CD14-positive monocyte (primary cell): Measurements from ENCODE around the gene KCNK6. TPM values are rescaled to one million over a fixed set of nuclear protein-coding genes. Genes with fewer than 3 reads are reported as not detected.

ENCODE experiments used
- DNase-seq, 3 donors: peaks; one replicate each; pipeline ENCODE4 v3.0.0-alpha.2; 2011 to 2022
- H2AFZ ChIP-seq: 2 replicates; pipeline ENCODE4 v1.6.0; 2012; ENCODE audit warnings: mild to moderate bottlenecking, low read depth, low read length, inconsistent platforms; ENCODE audit not compliant: insufficient read depth, poor library complexity, severe bottlenecking
- H3K27ac ChIP-seq, 2 donors: 1 replicate in 1 of 2; 2 replicates in 1 of 2; pipeline ENCODE4 v1.5.1; 2012 to 2013; ENCODE audit warnings: low read length in 2 of 2, control low read depth in 1 of 2, inconsistent platforms in 1 of 2, low read depth in 1 of 2, mild to moderate bottlenecking in 1 of 2
- H3K27me3 ChIP-seq, 2 donors: one replicate each; pipeline versions ENCODE4 v1.6.0 to v1.6.1; 2011 to 2013; ENCODE audit warnings: low read length in 2 of 2; ENCODE audit not compliant: control insufficient read depth in 2 of 2, insufficient read depth in 2 of 2
- H3K36me3 ChIP-seq, 2 donors: replicated peaks in 1 of 2; 1 replicate in 1 of 2; 2 replicates in 1 of 2; pipeline versions ENCODE4 v1.5.1 to v1.6.1; 2012 to 2013; ENCODE audit warnings: low read length in 2 of 2, control low read depth in 1 of 2, inconsistent platforms in 1 of 2, mild to moderate bottlenecking in 1 of 2; ENCODE audit not compliant: insufficient read depth in 2 of 2, control insufficient read depth in 1 of 2
- H3K4me1 ChIP-seq, 2 donors: 1 replicate in 1 of 2; 2 replicates in 1 of 2; pipeline versions ENCODE4 v1.5.1 to v1.6.1; 2012 to 2013; ENCODE audit warnings: low read length in 2 of 2, control low read depth in 1 of 2, inconsistent platforms in 1 of 2, mild to moderate bottlenecking in 1 of 2, moderate library complexity in 1 of 2; ENCODE audit not compliant: insufficient read depth in 2 of 2, control insufficient read depth in 1 of 2
- H3K4me2 ChIP-seq: replicated peaks from 2 replicates; pipeline ENCODE3; 2012; ENCODE audit warnings: low read length, moderate library complexity, mild to moderate bottlenecking; ENCODE audit not compliant: poor library complexity, severe bottlenecking; ENCODE audit errors: extremely low read depth
- H3K4me3 ChIP-seq, 3 experiments: fragments of 200-600 bp in 1 of 3; sonication (generic) in 1 of 3; replicated peaks in 1 of 3; 1 replicate in 2 of 3; 2 replicates in 1 of 3; pipeline ENCODE4 v1.5.1; 2011 to 2013; ENCODE audit warnings: low read length in 3 of 3, mild to moderate bottlenecking in 3 of 3, control low read depth in 2 of 3, low read depth in 2 of 3, inconsistent platforms in 1 of 3, moderate library complexity in 1 of 3
- H3K79me2 ChIP-seq: 2 replicates; pipeline ENCODE4 v1.6.0; 2012; ENCODE audit warnings: mild to moderate bottlenecking, control low read depth, inconsistent platforms, low read length, moderate library complexity; ENCODE audit not compliant: insufficient read depth
- H3K9ac ChIP-seq: 2 replicates; pipeline ENCODE4 v1.6.0; 2017; ENCODE audit warnings: low read length, mild to moderate bottlenecking; ENCODE audit not compliant: insufficient read depth, poor library complexity, severe bottlenecking
- H3K9me3 ChIP-seq, 2 donors: replicated peaks in 1 of 2; 1 replicate in 1 of 2; 2 replicates in 1 of 2; pipeline versions ENCODE4 v1.5.1 to v1.6.1; 2012 to 2013; ENCODE audit warnings: low read length in 2 of 2, control low read depth in 1 of 2; ENCODE audit not compliant: control insufficient read depth in 1 of 2, insufficient read depth in 1 of 2
- H4K20me1 ChIP-seq: 2 replicates; pipeline ENCODE4 v1.6.0; 2012; ENCODE audit warnings: mild to moderate bottlenecking, low read length, control low read depth, moderate library complexity; ENCODE audit not compliant: insufficient read depth
- H3K27ac Mint-ChIP-seq, 7 donors: one replicate each; pipeline ENCODE4 v1.8.0; 2020; ENCODE audit warnings: mild to moderate bottlenecking in 7 of 7, mixed read lengths in 7 of 7, moderate library complexity in 6 of 7, inconsistent platforms in 2 of 7
- H3K27me3 Mint-ChIP-seq, 3 donors: one replicate each; pipeline ENCODE4 v1.8.0; 2021 to 2022; ENCODE audit warnings: low read depth in 3 of 3, mild to moderate bottlenecking in 3 of 3, mixed read lengths in 3 of 3, moderate library complexity in 3 of 3, inconsistent platforms in 1 of 3
- H3K36me3 Mint-ChIP-seq, 2 donors: one replicate each; pipeline ENCODE4 v1.8.0; 2020; ENCODE audit warnings: mixed read lengths in 2 of 2, inconsistent platforms in 1 of 2, mild to moderate bottlenecking in 1 of 2
- H3K4me1 Mint-ChIP-seq: one replicate; pipeline ENCODE4 v1.8.0; 2020; ENCODE audit warnings: mild to moderate bottlenecking, mixed read lengths
- H3K4me3 Mint-ChIP-seq, 2 donors: one replicate each; pipeline ENCODE4 v1.8.0; 2020; ENCODE audit warnings: mild to moderate bottlenecking in 2 of 2, mixed read lengths in 2 of 2, moderate library complexity in 1 of 2
- H3K9me3 Mint-ChIP-seq, 7 donors: one replicate each; pipeline ENCODE4 v1.8.0; 2020 to 2022; ENCODE audit warnings: mixed read lengths in 7 of 7, mild to moderate bottlenecking in 6 of 7, moderate library complexity in 6 of 7, inconsistent platforms in 2 of 7
- CTCF ChIP-seq: fragments of 200-600 bp; IDR thresholded peaks from one replicate; pipeline ENCODE4 v1.8.0; 2022; ENCODE audit warnings: antibody characterized with exemption, mild to moderate bottlenecking
- WGBS: methylation state at CpG from one replicate; pipeline ENCODE4 v1.1.5; 2013; ENCODE audit warnings: missing lambda C conversion rate; ENCODE audit not compliant: insufficient coverage; 5-methylcytosine and 5-hydroxymethylcytosine counted together
- intact Hi-C, 2 donors: fragments of 100-400 bp; cut with micrococcal nuclease; formaldehyde crosslinking; loops; one replicate each; pipeline versions ENCODE4 v1.15.0 to v1.15.1; 2023
- polyA plus RNA-seq, 3 donors: library from polyadenylated mRNA; depleted of rRNA in 1 of 3; unstranded in 2 of 3; stranded (reverse) in 1 of 3; fragments of 300-500 nt in 2 of 3; fragments of >200 nt in 1 of 3; fragmentation: Illumina TruSeq in 2 of 3; gene quantifications; 1 replicate in 2 of 3; 2 replicates in 1 of 3; pipeline ENCODE4 v1.2.3, GENCODE V29; 2012 to 2021

KCNK6 gene
- polyA plus RNA-seq, 3 donors, result 7.3 to 21.5 (median 8.7) TPM

DNA sequence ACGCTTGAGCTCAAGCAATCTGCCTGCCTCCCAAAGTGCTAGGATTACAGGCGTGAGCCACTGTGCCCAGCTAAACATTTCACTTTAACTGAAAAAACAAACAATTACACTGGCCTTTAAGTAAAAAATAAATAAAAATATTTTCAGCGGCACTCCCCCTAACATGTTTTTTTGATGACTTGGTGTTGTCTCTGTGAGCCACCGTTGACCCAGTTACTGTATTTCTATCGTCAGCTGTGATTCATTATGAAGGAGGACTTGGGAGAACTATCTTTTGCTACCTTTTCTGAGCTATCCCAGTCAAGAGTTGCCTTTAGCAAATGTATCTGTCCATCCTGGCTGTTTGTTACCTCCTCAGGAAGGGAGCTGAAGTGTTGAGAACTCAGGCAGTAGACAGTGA lies 34.1 kb upstream of the KCNK6 start:
- H3K9ac ChIP-seq, result no peak overlapping the region
- Mint-ChIP-seq H3K27me3 (peaks cover 1 to 6% (median 3%) of the 10 kb centered on the region in 3 donors), H3K4me3 (no peak overlapping the region), H3K4me1 (peaks cover 55% of the 10 kb centered on the region), H3K36me3 (peaks cover 39 to 60% of the 10 kb centered on the region in 2 donors), H3K27ac (peak overlapping the region in 1 of 7 donors; percentile 50), H3K9me3 (peaks cover 0 to 2% (median 0%) of the 10 kb centered on the region in 7 donors)
- no peak overlapping the region for H3K4me3 ChIP-seq
- DNase-seq, result no peak
- H3K79me2 ChIP-seq, result peaks cover 10% of the 10 kb centered on the region
- H3K27me3 ChIP-seq, result no peaks in the 10 kb centered on the region
- H3K4me2 ChIP-seq, result no peak overlapping the region
- peaks cover 55 to 63% of the 10 kb centered on the region in 2 donors for H3K4me1 ChIP-seq
- H3K9me3 ChIP-seq, result no peaks in the 10 kb centered on the region
- 100% methylated on average over 1 of the region's 5 CpGs for WGBS
- peaks cover 13 to 20% of the 10 kb centered on the region in 2 donors for H3K36me3 ChIP-seq
- TF ChIP-seq CTCF, result no peak
- intact Hi-C loops, result no loop called here
- no peak overlapping the region for H3K27ac ChIP-seq
- no peaks in the 10 kb centered on the region for H4K20me1 ChIP-seq
- no peak overlapping the region for H2AFZ ChIP-seq

DNA sequence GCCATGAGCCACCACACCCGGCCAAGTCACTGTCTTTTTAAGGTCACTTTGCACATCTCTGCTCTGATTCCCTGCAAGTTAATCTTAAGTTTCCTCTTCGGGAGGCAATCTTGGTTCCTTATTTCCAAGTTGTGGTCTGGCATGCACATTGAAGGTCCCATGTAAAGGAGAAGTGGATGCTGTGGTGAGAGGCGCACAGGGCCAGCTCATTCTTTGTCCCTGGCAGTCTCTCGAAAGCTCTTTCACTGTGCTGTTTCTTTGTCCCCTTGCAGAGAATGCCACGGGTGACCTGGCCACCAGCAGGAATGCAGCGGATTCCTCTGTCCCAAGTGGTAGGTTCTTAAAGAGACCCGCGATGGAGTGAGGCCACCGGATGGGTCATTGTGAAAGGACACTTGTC lies 32.0 kb upstream of the KCNK6 start:
- H3K9ac ChIP-seq, result peak overlapping the region; percentile 16
- H3K9me3 Mint-ChIP-seq, result peaks cover 0 to 2% (median 0%) of the 10 kb centered on the region in 7 donors

More for the DNA sequence above, 32.0 kb upstream of the KCNK6 start:
- no peaks in the 10 kb centered on the region for H3K27me3 ChIP-seq
- H3K79me2 ChIP-seq, result peaks cover 6% of the 10 kb centered on the region
- H3K4me2 ChIP-seq, result peak overlapping the region; percentile 56
- peaks cover 55% of the 10 kb centered on the region for H3K4me1 Mint-ChIP-seq
- TF ChIP-seq CTCF, result no peak
- no peaks in the 10 kb centered on the region for H4K20me1 ChIP-seq
- peak overlapping the region; percentile 67 to 92 for H3K4me3 Mint-ChIP-seq
- 6% methylated on average over 8 of the region's 9 CpGs for WGBS
- peaks cover 1 to 8% (median 3%) of the 10 kb centered on the region in 3 donors for H3K27me3 Mint-ChIP-seq
- peak overlapping the region; percentile 53 to 75 for H3K27ac ChIP-seq
- H3K4me3 ChIP-seq, result peak overlapping the region; percentile 7 to 65 (median 15)
- H3K27ac Mint-ChIP-seq, result peak overlapping the region; percentile 79 to 93 (median 89)
- peak overlapping the region; percentile 18 for H2AFZ ChIP-seq
- peaks cover 54 to 72% of the 10 kb centered on the region in 2 donors for H3K36me3 Mint-ChIP-seq
- peaks cover 55 to 63% of the 10 kb centered on the region in 2 donors for H3K4me1 ChIP-seq
- intact Hi-C loops, result no loop called here
- H3K9me3 ChIP-seq, result no peaks in the 10 kb centered on the region
- H3K36me3 ChIP-seq, result peaks cover 28 to 38% of the 10 kb centered on the region in 2 donors
- DNase-seq, result peak; percentile 78 to 83 (median 81)
